A549 treated with Hydrocortisone at 1 μM for 4 hours (cell line): ENCODE data around the gene MPG. TPM values are rescaled to one million over a fixed set of nuclear protein-coding genes. Genes with fewer than 3 reads are reported as not detected.

Source experiments
- total RNA-seq: library from RNA; stranded (reverse); fragments of 200-300 nt; extraction: Qiagen RNA extraction; gene quantifications from 5 replicates; pipeline ENCODE4 v1.2.3, GENCODE V29; 2022

MPG gene
- 55.3 to 74.6 TPM (median 72.3 TPM) in 5 replicates for total RNA-seq

GRCh38 chr16:77807-78443, at the start of gene MPG:
Gene MPG, plus strand, starts transcription at chr16:78225. Its CDS starts 85 bp downstream, at chr16:78310.

GRCh38 chr16:53346-54236, 24.4 kb upstream of the MPG start, which contains the start of the genes POLR3K and SNRNP25:
Gene POLR3K, minus strand, starts transcription at chr16:53608. Its CDS starts 22 bp downstream, at chr16:53586.
Gene SNRNP25, plus strand, starts transcription at chr16:53828. Its CDS starts 189 bp downstream, at chr16:54017.

GRCh38 chr16:72561-73548, 5.2 kb upstream of the MPG start, which contains the start of gene RHBDF1:
Gene RHBDF1, minus strand, starts transcription at chr16:72631. Its CDS starts 7,616 bp downstream, at chr16:65015.

Other genes starting within 250 kb of the MPG start
- 31.2 to 39.4 TPM (median 33.4 TPM) in 5 replicates for gene POLR3K, start 24.6 kb upstream of the MPG start, total RNA-seq
- 54.8 to 83.1 TPM (median 72.6 TPM) in 5 replicates for gene SNRNP25, start 24.4 kb upstream of the MPG start, total RNA-seq
- 20.5 to 30.0 TPM (median 27.7 TPM) in 5 replicates for gene RHBDF1, start 5.6 kb upstream of the MPG start, total RNA-seq
- gene NPRL3, start 60.4 kb downstream of the MPG start, total RNA-seq = 25.6 to 29.5 TPM (median 27.5 TPM) in 5 replicates
- 0.23 TPM in 1 of 5 replicates, not detected in the others for gene HBZ, start 74.4 kb downstream of the MPG start, total RNA-seq
- gene HBM, start 87.8 kb downstream of the MPG start, total RNA-seq = not detected in 5 replicates
- gene HBA2, start 94.7 kb downstream of the MPG start, total RNA-seq = 0.20 to 0.33 TPM in 2 of 5 replicates, not detected in the others
- gene HBA1, start 98.5 kb downstream of the MPG start, total RNA-seq = 1.2 to 2.3 TPM (median 1.8 TPM) in 5 replicates
- 3.7 to 8.3 TPM (median 6.4 TPM) in 5 replicates for gene HBQ1, start 102.2 kb downstream of the MPG start, total RNA-seq
- 39.7 to 48.5 TPM (median 45.4 TPM) in 5 replicates for gene LUC7L, start 151.2 kb downstream of the MPG start, total RNA-seq
- gene FAM234A, start 156.6 kb downstream of the MPG start, total RNA-seq = 45.1 to 53.9 TPM (median 47.5 TPM) in 5 replicates
- 3.5 to 5.0 TPM (median 4.4 TPM) in 5 replicates for gene RGS11, start 197.7 kb downstream of the MPG start, total RNA-seq
- gene ARHGDIG, start 202.4 kb downstream of the MPG start, total RNA-seq = 2.1 to 3.7 TPM (median 3.2 TPM) in 5 replicates
- 0.48 to 0.86 TPM (median 0.68 TPM) in 5 replicates for gene PDIA2, start 204.9 kb downstream of the MPG start, total RNA-seq